B cell (primary cell): ENCODE data around the gene OR1L8. TPM values are rescaled to one million over a fixed set of nuclear protein-coding genes. Genes with fewer than 3 reads are reported as not detected.

Experiments
- ATAC-seq: fragments of 200-7000 bp; cut with Tn5 transposase; one replicate; pipeline ENCODE4 v1.10.0; 2021; ENCODE audit warnings: low read depth, mild to moderate bottlenecking, moderate number of reproducible peaks, moderate library complexity
- CTCF ChIA-PET: fragments of 350-600 bp; sonication (Branson Sonifier 250); formaldehyde crosslinking; loops from one replicate; lab custom pipeline; 2021; ENCODE audit warnings: antibody characterized with exemption, inconsistent platforms; lab: Charles Lee
- POLR2A ChIA-PET: fragments of 350-600 bp; sonication (Branson Sonifier 250); formaldehyde crosslinking; loops from one replicate; lab custom pipeline; 2021; ENCODE audit warnings: antibody characterized with exemption; lab: Charles Lee
- DNase-seq: peaks from one replicate; pipeline ENCODE4 v3.0.0; 2013
- H2AFZ ChIP-seq: 2 replicates; pipeline ENCODE4 v1.6.1; 2012; ENCODE audit warnings: mild to moderate bottlenecking, low read depth, low read length; ENCODE audit not compliant: insufficient read depth, poor library complexity, severe bottlenecking
- H3K27ac ChIP-seq, 2 donors: 1 replicate in 1 of 2; 2 replicates in 1 of 2; pipeline ENCODE4 v1.5.1; 2012 to 2013; ENCODE audit warnings: low read length in 2 of 2, mild to moderate bottlenecking in 2 of 2, moderate library complexity in 1 of 2
- H3K27me3 ChIP-seq, 4 experiments: fragments of 200-600 bp in 1 of 4; sonication (generic) in 1 of 4; replicated peaks in 1 of 4; 1 replicate in 2 of 4; 2 replicates in 2 of 4; pipeline versions ENCODE4 v1.6.1 to v1.7.0; 2013 to 2016; ENCODE audit warnings: low read length in 3 of 4, mild to moderate bottlenecking in 2 of 4, mixed read lengths in 1 of 4, moderate library complexity in 1 of 4; ENCODE audit not compliant: insufficient read depth in 4 of 4, control insufficient read depth in 3 of 4; ENCODE audit errors: control extremely low read depth in 1 of 4
- H3K36me3 ChIP-seq, 2 experiments: replicated peaks in 1 of 2; 1 replicate in 1 of 2; 2 replicates in 1 of 2; pipeline versions ENCODE4 v1.6.1 to v1.7.1; 2013; ENCODE audit warnings: low read length in 1 of 2; ENCODE audit not compliant: insufficient read depth in 2 of 2, control insufficient read depth in 1 of 2; ENCODE audit errors: control extremely low read depth in 1 of 2, extremely low read depth in 1 of 2
- H3K4me1 ChIP-seq, 2 donors: fragments of 200-600 bp in 1 of 2; sonication (generic) in 1 of 2; 1 replicate in 1 of 2; 2 replicates in 1 of 2; pipeline versions ENCODE4 v1.5.1 to v1.6.1; 2013 to 2017; ENCODE audit warnings: low read length in 2 of 2; ENCODE audit not compliant: control insufficient read depth in 2 of 2, insufficient read depth in 2 of 2
- H3K4me2 ChIP-seq: replicated peaks from 2 replicates; pipeline ENCODE3; 2012; ENCODE audit warnings: mild to moderate bottlenecking, low read depth, low read length; ENCODE audit not compliant: poor library complexity, severe bottlenecking
- H3K4me3 ChIP-seq, 5 experiments: fragments of 200-600 bp in 1 of 5; sonication (generic) in 1 of 5; 1 replicate in 3 of 5; 2 replicates in 2 of 5; pipeline versions ENCODE4 v1.5.1 to v1.7.0; 2011 to 2016; ENCODE audit warnings: low read length in 4 of 5, mild to moderate bottlenecking in 4 of 5, low read depth in 2 of 5, control low read depth in 1 of 5, moderate library complexity in 1 of 5; ENCODE audit not compliant: insufficient read depth in 1 of 5; ENCODE audit errors: control extremely low read depth in 1 of 5, extremely low read depth in 1 of 5
- H3K79me2 ChIP-seq: fragments of 200-600 bp; sonication (generic); one replicate; pipeline ENCODE4 v1.6.0; 2016; ENCODE audit warnings: low read length; ENCODE audit not compliant: control insufficient read depth, insufficient read depth
- H3K9ac ChIP-seq: fragments of 200-600 bp; sonication (generic); 2 replicates; pipeline ENCODE4 v1.6.1; 2017; ENCODE audit warnings: mild to moderate bottlenecking, low read length, moderate library complexity
- H3K9me3 ChIP-seq, 3 donors: one replicate each; pipeline versions ENCODE4 v1.6.1 to v1.7.1; 2013; ENCODE audit warnings: low read length in 2 of 3; ENCODE audit not compliant: control insufficient read depth in 2 of 3, insufficient read depth in 1 of 3; ENCODE audit errors: control extremely low read depth in 1 of 3
- H4K20me1 ChIP-seq: 2 replicates; pipeline ENCODE4 v1.6.0; 2012; ENCODE audit warnings: mild to moderate bottlenecking, low read length; ENCODE audit not compliant: insufficient read depth, control insufficient read depth, poor library complexity, severe bottlenecking
- H3K27ac Mint-ChIP-seq: one replicate; pipeline ENCODE4 v1.8.0; 2021; ENCODE audit warnings: mixed read lengths
- H3K27me3 Mint-ChIP-seq: one replicate; pipeline ENCODE4 v1.8.0; 2021; ENCODE audit warnings: mixed read lengths
- H3K4me1 Mint-ChIP-seq: one replicate; pipeline ENCODE4 v1.8.0; 2021; ENCODE audit warnings: mixed read lengths
- H3K4me3 Mint-ChIP-seq: one replicate; pipeline ENCODE4 v1.8.0; 2021; ENCODE audit warnings: mixed read lengths
- H3K9me3 Mint-ChIP-seq: one replicate; pipeline ENCODE4 v1.8.0; 2022; ENCODE audit warnings: mixed read lengths; ENCODE audit not compliant: insufficient read depth
- EZH2 ChIP-seq: IDR thresholded peaks from 2 replicates; pipeline ENCODE4 v1.6.1; 2012; ENCODE audit warnings: borderline replicate concordance, low read depth, mild to moderate bottlenecking, moderate library complexity, low read length; ENCODE audit not compliant: insufficient read depth, poor library complexity, severe bottlenecking
- WGBS: methylation state at CpG from one replicate; pipeline ENCODE4 v1.1.5; 2013; ENCODE audit warnings: missing lambda C conversion rate; ENCODE audit not compliant: insufficient coverage; 5-methylcytosine and 5-hydroxymethylcytosine counted together
- intact Hi-C: fragments of 100-400 bp; cut with micrococcal nuclease; formaldehyde crosslinking; loops from one replicate; pipeline ENCODE4 v1.10.0; 2022
- polyA plus RNA-seq: library from polyadenylated mRNA; depleted of rRNA; stranded (reverse); fragments of >200 nt; gene quantifications from 2 replicates; pipeline ENCODE4 v1.2.3, GENCODE V29; 2012
- total RNA-seq, 2 donors: library from RNA; stranded (reverse); fragments of 120-200 nt in 1 of 2; gene quantifications; 1 replicate in 1 of 2; 2 replicates in 1 of 2; pipeline versions ENCODE4 v1.2.3 to v1.2.4, GENCODE V29; 2013 to 2022
- TF ChIP-seq, protein P1 (sequence below): fragments of 200-600 bp; IDR thresholded peaks from one replicate; pipeline ENCODE4 v1.8.0; 2022; ENCODE audit warnings: antibody characterized with exemption, mild to moderate bottlenecking

Gene OR1L8
- total and polyA plus RNA-seq, 2 donors (not counting 1 experiment from before 2014, with no cell fraction given): not detected

DNA sequence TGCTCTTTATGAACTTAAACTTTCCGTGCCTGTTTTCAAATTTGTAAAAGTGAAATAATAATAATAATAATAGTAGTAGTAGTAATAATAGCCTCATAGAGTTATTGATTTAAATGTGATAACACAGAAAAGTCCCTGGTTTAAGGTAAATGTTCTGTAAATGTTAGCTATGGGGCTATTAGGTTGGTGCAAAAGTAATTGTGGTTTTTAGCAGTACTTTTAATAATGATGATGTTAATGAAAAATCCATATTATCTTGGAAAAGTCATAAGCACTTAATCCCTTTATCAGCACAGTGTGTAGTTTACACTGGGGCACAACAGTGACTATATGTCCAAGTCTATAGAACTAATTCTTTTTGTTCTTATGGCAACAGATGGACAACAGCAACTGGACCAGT lies 31.2 kb upstream of the OR1L8 start, which contains the start of gene OR1Q1:
OR1Q1 (plus strand) TSS at position 377 of the 400 bp plus-strand sequence; CDS start at position 377, 0 bp downstream.
- no peak within 1 kb of the TSS for H2AFZ ChIP-seq
- H3K9me3 ChIP-seq: no peaks in the 10 kb centered on the region
- H3K27me3 Mint-ChIP-seq: peaks cover 27% of the 10 kb centered on the region
- H3K4me2 ChIP-seq: no peak within 1 kb of the TSS
- H3K36me3 ChIP-seq: no peaks in the 10 kb centered on the region
- DNase-seq: no peak
- intact Hi-C loops: no loop called here
- no peak within 1 kb of the TSS for H3K27ac ChIP-seq
- CTCF ChIA-PET: no interaction called here
- no peak within 1 kb of the TSS for H3K4me3 Mint-ChIP-seq
- TF ChIP-seq EZH2: no peak
- TF ChIP-seq, protein P1, sequence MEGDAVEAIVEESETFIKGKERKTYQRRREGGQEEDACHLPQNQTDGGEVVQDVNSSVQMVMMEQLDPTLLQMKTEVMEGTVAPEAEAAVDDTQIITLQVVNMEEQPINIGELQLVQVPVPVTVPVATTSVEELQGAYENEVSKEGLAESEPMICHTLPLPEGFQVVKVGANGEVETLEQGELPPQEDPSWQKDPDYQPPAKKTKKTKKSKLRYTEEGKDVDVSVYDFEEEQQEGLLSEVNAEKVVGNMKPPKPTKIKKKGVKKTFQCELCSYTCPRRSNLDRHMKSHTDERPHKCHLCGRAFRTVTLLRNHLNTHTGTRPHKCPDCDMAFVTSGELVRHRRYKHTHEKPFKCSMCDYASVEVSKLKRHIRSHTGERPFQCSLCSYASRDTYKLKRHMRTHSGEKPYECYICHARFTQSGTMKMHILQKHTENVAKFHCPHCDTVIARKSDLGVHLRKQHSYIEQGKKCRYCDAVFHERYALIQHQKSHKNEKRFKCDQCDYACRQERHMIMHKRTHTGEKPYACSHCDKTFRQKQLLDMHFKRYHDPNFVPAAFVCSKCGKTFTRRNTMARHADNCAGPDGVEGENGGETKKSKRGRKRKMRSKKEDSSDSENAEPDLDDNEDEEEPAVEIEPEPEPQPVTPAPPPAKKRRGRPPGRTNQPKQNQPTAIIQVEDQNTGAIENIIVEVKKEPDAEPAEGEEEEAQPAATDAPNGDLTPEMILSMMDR: no peak
- H3K4me1 ChIP-seq: no peaks in the 10 kb centered on the region
- H3K27me3 ChIP-seq: peaks cover 0 to 4% (median 1%) of the 10 kb centered on the region in 4 experiments
- H3K79me2 ChIP-seq: no peaks in the 10 kb centered on the region
- no peak within 1 kb of the TSS for H3K9ac ChIP-seq
- H3K27ac Mint-ChIP-seq: no peak within 1 kb of the TSS
- peaks cover 2% of the 10 kb centered on the region for H3K9me3 Mint-ChIP-seq
- WGBS: no CpG with 5 or more reads among the region's 1 CpG
- no peak for ATAC-seq
- POLR2A ChIA-PET: no interaction called here
- H3K4me1 Mint-ChIP-seq: no peaks in the 10 kb centered on the region
- no peak within 1 kb of the TSS for H3K4me3 ChIP-seq
- H4K20me1 ChIP-seq: no peaks in the 10 kb centered on the region

- DNase-seq (no peak), ATAC-seq (no peak)
- no peak overlapping the region for H2AFZ ChIP-seq
- intact Hi-C loops: no loop called here
- Mint-ChIP-seq H3K4me1 (no peaks in the 10 kb centered on the region), H3K27me3 (peaks cover 21% of the 10 kb centered on the region), H3K4me3 (no peak overlapping the region), H3K27ac (no peak overlapping the region), H3K9me3 (no peaks in the 10 kb centered on the region)
- H3K4me1 ChIP-seq: no peaks in the 10 kb centered on the region
- H3K79me2 ChIP-seq: no peaks in the 10 kb centered on the region
- no peak overlapping the region for H3K4me3 ChIP-seq
- H3K27me3 ChIP-seq: peaks cover 0 to 4% (median 1%) of the 10 kb centered on the region in 4 experiments
- H3K9me3 ChIP-seq: no peaks in the 10 kb centered on the region
- H3K27ac ChIP-seq: no peak overlapping the region
- ChIA-PET POLR2A (no interaction called here), CTCF (no interaction called here)
- WGBS: 83% methylated on average over 2 of the region's 4 CpGs
- TF ChIP-seq, protein P1: no peak
- TF ChIP-seq EZH2: no peak
- no peak overlapping the region for H3K9ac ChIP-seq
- no peaks in the 10 kb centered on the region for H4K20me1 ChIP-seq
- no peaks in the 10 kb centered on the region for H3K36me3 ChIP-seq
- H3K4me2 ChIP-seq: no peak overlapping the region
Measured at GRCh38 chr9:122609804-122610203, 26.6 kb upstream of the OR1L8 start.
